Tibial artery (tissue), 4 donors: ENCODE results near the gene MTARC1.

Source experiments
- DNase-seq, 2 donors: peaks; one replicate each; pipeline ENCODE4 v3.0.0-alpha.2; 2019
- H3K27ac ChIP-seq, 2 donors: fragments of 200-600 bp; sonication (generic) in 1 of 2; 1 replicate in 1 of 2; 2 replicates in 1 of 2; pipeline ENCODE4 v1.5.1; 2018 to 2019; ENCODE audit warnings: mild to moderate bottlenecking in 1 of 2
- H3K27me3 ChIP-seq, 2 donors: fragments of 200-600 bp; sonication (generic) in 1 of 2; one replicate each; pipeline versions ENCODE4 v1.5.1 to v1.6.0; 2016 to 2019
- H3K36me3 ChIP-seq, 3 donors: fragments of 200-600 bp; sonication (generic) in 2 of 3; one replicate each; pipeline ENCODE4 v1.5.1; 2016 to 2019; ENCODE audit warnings: mild to moderate bottlenecking in 2 of 3
- H3K4me1 ChIP-seq, 4 donors: fragments of 200-600 bp; sonication (generic) in 2 of 4; 1 replicate in 3 of 4; 2 replicates in 1 of 4; pipeline ENCODE4 v1.5.1; 2016 to 2019
- H3K4me3 ChIP-seq, 2 donors: fragments of 200-600 bp; sonication (generic) in 1 of 2; 1 replicate in 1 of 2; 2 replicates in 1 of 2; pipeline ENCODE4 v1.5.1; 2018 to 2019; ENCODE audit warnings: mild to moderate bottlenecking in 2 of 2
- H3K9me3 ChIP-seq, 3 donors: fragments of 200-600 bp; sonication (generic) in 1 of 3; one replicate each; pipeline ENCODE4 v1.5.1; 2016 to 2019
- intact Hi-C: fragments of 100-400 bp; cut with DNase I; formaldehyde crosslinking; loops from one replicate; pipeline ENCODE4 v1.15.0; 2023; ENCODE audit warnings: low total_unique reads
- TF ChIP-seq, protein P1 (sequence below), 2 experiments: fragments of 200-600 bp in 1 of 2; fragments of 450-650 bp in 1 of 2; IDR thresholded peaks; one replicate each; pipeline ENCODE4 v1.5.1; 2017 to 2019; ENCODE audit warnings: antibody characterized with exemption in 2 of 2, mild to moderate bottlenecking in 1 of 2, moderate library complexity in 1 of 2

Gene MTARC1

GRCh38 chr1:220747437-220748088 lies 39.1 kb upstream of the MTARC1 start:
- intact Hi-C loops, result no loop called here
- H3K4me3 ChIP-seq, result peak overlapping the region; percentile 94 to 95
- H3K4me1 ChIP-seq, result peaks cover 0 to 43% (median 30%) of the 10 kb centered on the region in 4 donors

GRCh38 chr1:220748089-220748934 lies 38.4 kb upstream of the MTARC1 start, which contains the start of gene MTARC2:
Gene MTARC2, plus strand, starts transcription at chr1:220748322. Its CDS starts 210 bp downstream, at chr1:220748532.
- intact Hi-C loops, result no loop called here
- H3K27me3 ChIP-seq, result no peaks in the 10 kb centered on the region
- peaks cover 0 to 45% (median 30%) of the 10 kb centered on the region in 4 donors for H3K4me1 ChIP-seq
- peak within 1 kb of the TSS; percentile 94 to 95 for H3K4me3 ChIP-seq
- TF ChIP-seq, protein P1, sequence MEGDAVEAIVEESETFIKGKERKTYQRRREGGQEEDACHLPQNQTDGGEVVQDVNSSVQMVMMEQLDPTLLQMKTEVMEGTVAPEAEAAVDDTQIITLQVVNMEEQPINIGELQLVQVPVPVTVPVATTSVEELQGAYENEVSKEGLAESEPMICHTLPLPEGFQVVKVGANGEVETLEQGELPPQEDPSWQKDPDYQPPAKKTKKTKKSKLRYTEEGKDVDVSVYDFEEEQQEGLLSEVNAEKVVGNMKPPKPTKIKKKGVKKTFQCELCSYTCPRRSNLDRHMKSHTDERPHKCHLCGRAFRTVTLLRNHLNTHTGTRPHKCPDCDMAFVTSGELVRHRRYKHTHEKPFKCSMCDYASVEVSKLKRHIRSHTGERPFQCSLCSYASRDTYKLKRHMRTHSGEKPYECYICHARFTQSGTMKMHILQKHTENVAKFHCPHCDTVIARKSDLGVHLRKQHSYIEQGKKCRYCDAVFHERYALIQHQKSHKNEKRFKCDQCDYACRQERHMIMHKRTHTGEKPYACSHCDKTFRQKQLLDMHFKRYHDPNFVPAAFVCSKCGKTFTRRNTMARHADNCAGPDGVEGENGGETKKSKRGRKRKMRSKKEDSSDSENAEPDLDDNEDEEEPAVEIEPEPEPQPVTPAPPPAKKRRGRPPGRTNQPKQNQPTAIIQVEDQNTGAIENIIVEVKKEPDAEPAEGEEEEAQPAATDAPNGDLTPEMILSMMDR (IDR thresholded peaks at IDR 0.05), result peak in 1 of 2 experiments; percentile 1
- peak within 1 kb of the TSS; percentile 91 to 95 for H3K27ac ChIP-seq
- H3K36me3 ChIP-seq, result no peaks in the 10 kb centered on the region
- peak; percentile 90 to 92 for DNase-seq
- H3K9me3 ChIP-seq, result no peaks in the 10 kb centered on the region

More at GRCh38 chr1:220747437-220748088, 39.1 kb upstream of the MTARC1 start:
- Histone ChIP-seq H3K27ac (peak overlapping the region; percentile 91 to 95), H3K27me3 (no peaks in the 10 kb centered on the region), H3K9me3 (no peaks in the 10 kb centered on the region), H3K36me3 (no peaks in the 10 kb centered on the region)
- DNase-seq, result no peak
- TF ChIP-seq, protein P1 (IDR thresholded peaks at IDR 0.05), result peak in 1 of 2 experiments; percentile 6

DNA sequence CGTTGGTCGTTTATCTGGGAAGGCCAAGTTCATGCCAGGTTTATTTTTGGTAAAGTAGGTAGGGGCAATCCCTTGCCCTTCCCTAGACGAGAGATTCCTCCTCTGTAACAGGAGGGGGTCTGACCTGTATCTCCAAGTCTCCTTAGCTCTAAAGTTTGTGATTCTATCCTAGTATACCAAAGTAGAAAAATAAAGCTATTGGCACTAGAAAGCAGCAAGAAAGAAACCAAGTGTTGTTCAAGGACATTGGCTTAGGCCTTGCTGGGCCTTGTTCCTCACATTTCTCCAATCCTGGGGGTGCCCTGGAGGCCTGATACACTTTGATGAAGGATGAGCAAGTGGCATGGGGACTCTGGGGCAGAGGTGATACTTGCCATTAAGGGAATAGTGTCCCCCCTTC lies 37.8 kb upstream of the MTARC1 start:
- H3K4me3 ChIP-seq, result peak overlapping the region; percentile 94 to 95
- intact Hi-C loops, result no loop called here
- no peaks in the 10 kb centered on the region for H3K9me3 ChIP-seq
- TF ChIP-seq, protein P1 (IDR thresholded peaks at IDR 0.05), result no peak
- H3K27me3 ChIP-seq, result no peaks in the 10 kb centered on the region
- H3K36me3 ChIP-seq, result no peaks in the 10 kb centered on the region
- peaks cover 0 to 51% (median 30%) of the 10 kb centered on the region in 4 donors for H3K4me1 ChIP-seq
- peak overlapping the region; percentile 91 to 95 for H3K27ac ChIP-seq
- DNase-seq, result no peak

DNA sequence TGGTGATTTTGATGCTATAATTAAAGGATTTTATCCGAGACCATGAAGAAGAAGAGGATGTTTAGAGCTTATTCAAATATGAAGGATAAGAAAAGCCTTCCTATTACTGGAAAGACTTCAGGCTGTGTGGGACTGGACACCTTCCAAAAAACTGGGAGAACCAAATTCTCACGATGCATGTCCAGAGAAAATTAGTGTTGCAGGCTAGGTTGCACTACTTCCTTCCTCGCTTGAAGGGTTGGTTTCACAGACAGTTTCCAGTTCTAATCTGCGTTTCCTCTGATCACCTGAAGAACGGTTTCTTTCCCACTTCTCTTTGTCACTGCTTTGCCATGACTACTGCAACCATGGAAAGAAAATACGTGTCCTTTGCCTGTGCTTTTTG lies 36.6 kb upstream of the MTARC1 start:
- H3K4me1 ChIP-seq, result peaks cover 0 to 51% (median 30%) of the 10 kb centered on the region in 4 donors
- intact Hi-C loops, result no loop called here
- H3K27ac ChIP-seq, result peak overlapping the region; percentile 24 to 91
- peak overlapping the region; percentile 94 to 95 for H3K4me3 ChIP-seq
- TF ChIP-seq, protein P1 (IDR thresholded peaks at IDR 0.05), result no peak
- no peaks in the 10 kb centered on the region for H3K9me3 ChIP-seq
- H3K36me3 ChIP-seq, result peaks cover 4 to 9% (median 5%) of the 10 kb centered on the region in 3 donors
- no peaks in the 10 kb centered on the region for H3K27me3 ChIP-seq
- DNase-seq, result no peak

- TF ChIP-seq, protein P1 (IDR thresholded peaks at IDR 0.05), result no peak
- DNase-seq, result no peak
- intact Hi-C loops, result no loop called here
- H3K4me1 ChIP-seq, result peaks cover 0 to 51% (median 30%) of the 10 kb centered on the region in 4 donors
- H3K4me3 ChIP-seq, result no peak overlapping the region
- no peaks in the 10 kb centered on the region for H3K27me3 ChIP-seq
- no peaks in the 10 kb centered on the region for H3K9me3 ChIP-seq
- H3K36me3 ChIP-seq, result peaks cover 14 to 19% (median 15%) of the 10 kb centered on the region in 3 donors
- no peak overlapping the region for H3K27ac ChIP-seq
These were observed 35.6 kb upstream of the MTARC1 start for GRCh38 chr1:220751111-220751510.
